B cell (primary cell): Measurements from ENCODE around the gene ASIP. TPM values are rescaled to one million over a fixed set of nuclear protein-coding genes. Genes with fewer than 3 reads are reported as not detected.

Source experiments
- ATAC-seq: fragments of 200-7000 bp; cut with Tn5 transposase; one replicate; pipeline ENCODE4 v1.10.0; 2021; ENCODE audit warnings: low read depth, mild to moderate bottlenecking, moderate number of reproducible peaks, moderate library complexity
- CTCF ChIA-PET: fragments of 350-600 bp; sonication (Branson Sonifier 250); formaldehyde crosslinking; loops from one replicate; lab custom pipeline; 2021; ENCODE audit warnings: antibody characterized with exemption, inconsistent platforms; lab: Charles Lee
- POLR2A ChIA-PET: fragments of 350-600 bp; sonication (Branson Sonifier 250); formaldehyde crosslinking; loops from one replicate; lab custom pipeline; 2021; ENCODE audit warnings: antibody characterized with exemption; lab: Charles Lee
- DNase-seq: peaks from one replicate; pipeline ENCODE4 v3.0.0; 2013
- H2AFZ ChIP-seq: 2 replicates; pipeline ENCODE4 v1.6.1; 2012; ENCODE audit warnings: mild to moderate bottlenecking, low read depth, low read length; ENCODE audit not compliant: insufficient read depth, poor library complexity, severe bottlenecking
- H3K27ac ChIP-seq, 2 donors: 1 replicate in 1 of 2; 2 replicates in 1 of 2; pipeline ENCODE4 v1.5.1; 2012 to 2013; ENCODE audit warnings: low read length in 2 of 2, mild to moderate bottlenecking in 2 of 2, moderate library complexity in 1 of 2
- H3K27me3 ChIP-seq, 4 experiments: fragments of 200-600 bp in 1 of 4; sonication (generic) in 1 of 4; replicated peaks in 1 of 4; 1 replicate in 2 of 4; 2 replicates in 2 of 4; pipeline versions ENCODE4 v1.6.1 to v1.7.0; 2013 to 2016; ENCODE audit warnings: low read length in 3 of 4, mild to moderate bottlenecking in 2 of 4, mixed read lengths in 1 of 4, moderate library complexity in 1 of 4; ENCODE audit not compliant: insufficient read depth in 4 of 4, control insufficient read depth in 3 of 4; ENCODE audit errors: control extremely low read depth in 1 of 4
- H3K36me3 ChIP-seq, 2 experiments: replicated peaks in 1 of 2; 1 replicate in 1 of 2; 2 replicates in 1 of 2; pipeline versions ENCODE4 v1.6.1 to v1.7.1; 2013; ENCODE audit warnings: low read length in 1 of 2; ENCODE audit not compliant: insufficient read depth in 2 of 2, control insufficient read depth in 1 of 2; ENCODE audit errors: control extremely low read depth in 1 of 2, extremely low read depth in 1 of 2
- H3K4me1 ChIP-seq, 2 donors: fragments of 200-600 bp in 1 of 2; sonication (generic) in 1 of 2; 1 replicate in 1 of 2; 2 replicates in 1 of 2; pipeline versions ENCODE4 v1.5.1 to v1.6.1; 2013 to 2017; ENCODE audit warnings: low read length in 2 of 2; ENCODE audit not compliant: control insufficient read depth in 2 of 2, insufficient read depth in 2 of 2
- H3K4me2 ChIP-seq: replicated peaks from 2 replicates; pipeline ENCODE3; 2012; ENCODE audit warnings: mild to moderate bottlenecking, low read depth, low read length; ENCODE audit not compliant: poor library complexity, severe bottlenecking
- H3K4me3 ChIP-seq, 5 experiments: fragments of 200-600 bp in 1 of 5; sonication (generic) in 1 of 5; 1 replicate in 3 of 5; 2 replicates in 2 of 5; pipeline versions ENCODE4 v1.5.1 to v1.7.0; 2011 to 2016; ENCODE audit warnings: low read length in 4 of 5, mild to moderate bottlenecking in 4 of 5, low read depth in 2 of 5, control low read depth in 1 of 5, moderate library complexity in 1 of 5; ENCODE audit not compliant: insufficient read depth in 1 of 5; ENCODE audit errors: control extremely low read depth in 1 of 5, extremely low read depth in 1 of 5
- H3K79me2 ChIP-seq: fragments of 200-600 bp; sonication (generic); one replicate; pipeline ENCODE4 v1.6.0; 2016; ENCODE audit warnings: low read length; ENCODE audit not compliant: control insufficient read depth, insufficient read depth
- H3K9ac ChIP-seq: fragments of 200-600 bp; sonication (generic); 2 replicates; pipeline ENCODE4 v1.6.1; 2017; ENCODE audit warnings: mild to moderate bottlenecking, low read length, moderate library complexity
- H3K9me3 ChIP-seq, 3 donors: one replicate each; pipeline versions ENCODE4 v1.6.1 to v1.7.1; 2013; ENCODE audit warnings: low read length in 2 of 3; ENCODE audit not compliant: control insufficient read depth in 2 of 3, insufficient read depth in 1 of 3; ENCODE audit errors: control extremely low read depth in 1 of 3
- H4K20me1 ChIP-seq: 2 replicates; pipeline ENCODE4 v1.6.0; 2012; ENCODE audit warnings: mild to moderate bottlenecking, low read length; ENCODE audit not compliant: insufficient read depth, control insufficient read depth, poor library complexity, severe bottlenecking
- H3K27ac Mint-ChIP-seq: one replicate; pipeline ENCODE4 v1.8.0; 2021; ENCODE audit warnings: mixed read lengths
- H3K27me3 Mint-ChIP-seq: one replicate; pipeline ENCODE4 v1.8.0; 2021; ENCODE audit warnings: mixed read lengths
- H3K4me1 Mint-ChIP-seq: one replicate; pipeline ENCODE4 v1.8.0; 2021; ENCODE audit warnings: mixed read lengths
- H3K4me3 Mint-ChIP-seq: one replicate; pipeline ENCODE4 v1.8.0; 2021; ENCODE audit warnings: mixed read lengths
- H3K9me3 Mint-ChIP-seq: one replicate; pipeline ENCODE4 v1.8.0; 2022; ENCODE audit warnings: mixed read lengths; ENCODE audit not compliant: insufficient read depth
- EZH2 ChIP-seq: IDR thresholded peaks from 2 replicates; pipeline ENCODE4 v1.6.1; 2012; ENCODE audit warnings: borderline replicate concordance, low read depth, mild to moderate bottlenecking, moderate library complexity, low read length; ENCODE audit not compliant: insufficient read depth, poor library complexity, severe bottlenecking
- WGBS: methylation state at CpG from one replicate; pipeline ENCODE4 v1.1.5; 2013; ENCODE audit warnings: missing lambda C conversion rate; ENCODE audit not compliant: insufficient coverage; 5-methylcytosine and 5-hydroxymethylcytosine counted together
- intact Hi-C: fragments of 100-400 bp; cut with micrococcal nuclease; formaldehyde crosslinking; loops from one replicate; pipeline ENCODE4 v1.10.0; 2022
- polyA plus RNA-seq: library from polyadenylated mRNA; depleted of rRNA; stranded (reverse); fragments of >200 nt; gene quantifications from 2 replicates; pipeline ENCODE4 v1.2.3, GENCODE V29; 2012
- total RNA-seq, 2 donors: library from RNA; stranded (reverse); fragments of 120-200 nt in 1 of 2; gene quantifications; 1 replicate in 1 of 2; 2 replicates in 1 of 2; pipeline versions ENCODE4 v1.2.3 to v1.2.4, GENCODE V29; 2013 to 2022
- TF ChIP-seq, protein P1 (sequence below): fragments of 200-600 bp; IDR thresholded peaks from one replicate; pipeline ENCODE4 v1.8.0; 2022; ENCODE audit warnings: antibody characterized with exemption, mild to moderate bottlenecking

The ASIP gene
- total and polyA plus RNA-seq, 2 donors (not counting 1 experiment from before 2014, with no cell fraction given) = 0.24 TPM; not detected in 1

DNA sequence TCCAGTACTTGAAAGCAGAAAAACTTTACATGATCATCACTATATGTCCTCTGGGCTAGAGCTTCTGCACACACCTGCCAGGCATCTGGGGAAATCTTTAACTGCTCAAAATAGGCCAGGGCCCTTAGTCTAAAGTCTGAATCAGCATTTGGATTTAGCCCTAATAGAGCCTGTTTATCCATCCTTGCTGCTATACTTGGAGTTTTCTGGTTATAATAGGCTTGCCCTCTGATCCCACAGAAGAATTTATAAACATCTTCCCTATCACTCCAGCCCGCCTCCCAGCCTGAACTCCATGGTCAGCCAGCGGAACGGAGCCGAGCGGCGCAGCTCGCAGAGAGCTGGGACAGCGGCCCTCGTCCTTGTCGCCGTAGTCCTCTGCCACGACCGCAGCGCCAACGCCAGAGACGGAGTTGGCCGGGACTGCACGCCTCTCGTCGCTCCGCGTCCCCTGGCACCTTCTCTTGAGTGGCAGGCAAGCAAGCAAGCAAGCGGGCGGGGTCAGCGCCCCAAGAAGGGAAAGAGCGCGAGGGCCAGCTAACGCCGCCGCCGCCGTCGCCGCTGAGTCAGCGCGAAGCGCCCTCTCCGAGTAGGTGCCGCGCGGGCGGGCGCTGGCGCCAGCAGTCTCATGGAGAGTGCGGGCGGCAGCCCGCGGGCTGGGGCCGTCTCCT lies 25.4 kb upstream of the ASIP start:
- Mint-ChIP-seq H3K9me3 (no peaks in the 10 kb centered on the region), H3K27me3 (peaks cover 27% of the 10 kb centered on the region), H3K27ac (no peak overlapping the region), H3K4me1 (peaks cover 9% of the 10 kb centered on the region), H3K4me3 (peak overlapping the region; percentile 81)
- TF ChIP-seq, protein P1, sequence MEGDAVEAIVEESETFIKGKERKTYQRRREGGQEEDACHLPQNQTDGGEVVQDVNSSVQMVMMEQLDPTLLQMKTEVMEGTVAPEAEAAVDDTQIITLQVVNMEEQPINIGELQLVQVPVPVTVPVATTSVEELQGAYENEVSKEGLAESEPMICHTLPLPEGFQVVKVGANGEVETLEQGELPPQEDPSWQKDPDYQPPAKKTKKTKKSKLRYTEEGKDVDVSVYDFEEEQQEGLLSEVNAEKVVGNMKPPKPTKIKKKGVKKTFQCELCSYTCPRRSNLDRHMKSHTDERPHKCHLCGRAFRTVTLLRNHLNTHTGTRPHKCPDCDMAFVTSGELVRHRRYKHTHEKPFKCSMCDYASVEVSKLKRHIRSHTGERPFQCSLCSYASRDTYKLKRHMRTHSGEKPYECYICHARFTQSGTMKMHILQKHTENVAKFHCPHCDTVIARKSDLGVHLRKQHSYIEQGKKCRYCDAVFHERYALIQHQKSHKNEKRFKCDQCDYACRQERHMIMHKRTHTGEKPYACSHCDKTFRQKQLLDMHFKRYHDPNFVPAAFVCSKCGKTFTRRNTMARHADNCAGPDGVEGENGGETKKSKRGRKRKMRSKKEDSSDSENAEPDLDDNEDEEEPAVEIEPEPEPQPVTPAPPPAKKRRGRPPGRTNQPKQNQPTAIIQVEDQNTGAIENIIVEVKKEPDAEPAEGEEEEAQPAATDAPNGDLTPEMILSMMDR = no peak
- no peak for TF ChIP-seq EZH2
- intact Hi-C loops = no loop called here
- Histone ChIP-seq H3K9ac (peak overlapping the region; percentile 53), H3K27me3 (peaks cover 0 to 27% (median 22%) of the 10 kb centered on the region in 4 experiments), H3K4me2 (peak overlapping the region; percentile 79), H2AFZ (peak overlapping the region; percentile 61), H3K4me1 (peaks cover 8 to 10% of the 10 kb centered on the region in 2 donors), H3K27ac (no peak overlapping the region), H3K4me3 (peak overlapping the region in 4 of 5 experiments; percentile 20 to 43 (median 30)), H3K9me3 (peaks cover 3 to 12% (median 8%) of the 10 kb centered on the region in 3 donors), H3K79me2 (no peaks in the 10 kb centered on the region), H3K36me3 (no peaks in the 10 kb centered on the region), H4K20me1 (no peaks in the 10 kb centered on the region)
- ATAC-seq (peak; percentile 63), DNase-seq (peak; percentile 51)
- CTCF ChIA-PET = interaction anchor here (0.9 kb wide), 1 partner anchor 25 kb away, joined by 4 read pairs; no protein-coding TSS in a partner anchor
- WGBS = 11% methylated on average over 29 of the region's 49 CpGs
- POLR2A ChIA-PET = interaction anchor here (0.6 to 0.9 kb wide), 2 partner anchors 17 to 58 kb away, joined by 3 read pairs; no protein-coding TSS in a partner anchor

GRCh38 chr20:34216382-34216742 lies 24.9 kb upstream of the ASIP start:
- no peak for DNase-seq
- ATAC-seq = no peak
- Mint-ChIP-seq H3K27me3 (peaks cover 28% of the 10 kb centered on the region), H3K27ac (no peak overlapping the region), H3K4me3 (peak overlapping the region; percentile 81), H3K4me1 (peaks cover 9% of the 10 kb centered on the region), H3K9me3 (no peaks in the 10 kb centered on the region)
- no peaks in the 10 kb centered on the region for H3K79me2 ChIP-seq
- H3K4me2 ChIP-seq = peak overlapping the region; percentile 79
- peaks cover 3 to 7% (median 4%) of the 10 kb centered on the region in 3 donors for H3K9me3 ChIP-seq
- H3K4me1 ChIP-seq = peaks cover 8 to 10% of the 10 kb centered on the region in 2 donors
- no peaks in the 10 kb centered on the region for H3K36me3 ChIP-seq
- H2AFZ ChIP-seq = peak overlapping the region; percentile 61
- H3K4me3 ChIP-seq = peak overlapping the region in 1 of 5 experiments; percentile 43
- H4K20me1 ChIP-seq = no peaks in the 10 kb centered on the region
- no peak overlapping the region for H3K27ac ChIP-seq
- intact Hi-C loops = no loop called here
- peaks cover 0 to 27% (median 22%) of the 10 kb centered on the region in 4 experiments for H3K27me3 ChIP-seq
- ChIA-PET POLR2A (interaction anchor here (0.9 kb wide), 1 partner anchor 58 kb away, joined by 3 read pairs; no protein-coding TSS in a partner anchor), CTCF (interaction anchor here (0.9 kb wide), 1 partner anchor 26 kb away, joined by 4 read pairs; no protein-coding TSS in a partner anchor)
- TF ChIP-seq, protein P1 = no peak
- no CpG with 5 or more reads among the region's 2 CpGs for WGBS
- peak overlapping the region; percentile 53 for H3K9ac ChIP-seq
